GM11168 (cell line): ENCODE results near the gene CACNG1.

Experiments
- in situ Hi-C: fragments of 300-500 bp; cut with MboI; formaldehyde crosslinking; loops from one replicate; pipeline ENCODE4 v1.12.0; 2022; ENCODE audit warnings: low sequenced_read_pairs; ENCODE audit not compliant: unreplicated experiment

CACNG1 gene, protein sequence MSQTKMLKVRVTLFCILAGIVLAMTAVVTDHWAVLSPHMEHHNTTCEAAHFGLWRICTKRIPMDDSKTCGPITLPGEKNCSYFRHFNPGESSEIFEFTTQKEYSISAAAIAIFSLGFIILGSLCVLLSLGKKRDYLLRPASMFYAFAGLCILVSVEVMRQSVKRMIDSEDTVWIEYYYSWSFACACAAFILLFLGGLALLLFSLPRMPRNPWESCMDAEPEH

GRCh38 chr17:67044016-67044772 is at the start of gene CACNG1:
TSS of gene CACNG1 (plus strand) at chr17:67044554. CDS start at chr17:67044661, 107 bp downstream.
- in situ Hi-C loops: no loop called here

DNA sequence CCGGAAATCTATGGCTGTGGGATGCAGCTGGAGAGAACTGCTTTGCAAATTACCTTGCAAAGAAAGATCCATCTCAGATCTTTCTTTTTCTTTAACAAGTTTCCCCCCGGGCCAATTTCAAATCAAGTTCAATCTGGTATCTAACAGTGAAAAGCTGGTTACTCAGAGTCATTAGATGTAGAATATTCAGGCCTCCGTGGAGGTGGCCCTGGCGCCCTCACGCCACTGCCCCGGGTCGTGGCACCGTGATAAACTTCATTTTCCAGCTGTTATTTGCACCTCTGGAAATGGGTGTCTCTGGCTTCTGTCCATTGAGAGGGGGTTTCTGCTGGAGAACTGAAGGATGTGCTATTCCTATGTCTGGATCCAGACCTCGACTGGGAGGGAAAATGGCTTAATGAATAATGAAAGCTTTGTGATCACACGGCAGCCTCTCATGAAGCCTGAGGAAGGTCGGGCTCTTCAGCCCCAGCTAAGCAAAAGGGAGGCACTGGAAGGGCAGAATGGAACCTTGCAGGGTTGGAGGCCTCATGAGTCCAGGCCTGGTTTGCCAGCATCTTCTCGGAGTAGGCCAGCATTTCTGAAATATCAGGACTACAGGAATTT is 49.3 kb upstream of the CACNG1 start:
- in situ Hi-C loops: no loop called here

GRCh38 chr17:66995944-66996343 is 48.4 kb upstream of the CACNG1 start:
- in situ Hi-C loops: no loop called here

GRCh38 chr17:66996926-66997325 is 47.4 kb upstream of the CACNG1 start:
- in situ Hi-C loops: no loop called here

- in situ Hi-C loops: no loop called here
Measured at GRCh38 chr17:67003231-67003630, 41.1 kb upstream of the CACNG1 start.

- in situ Hi-C loops: no loop called here
Measured at GRCh38 chr17:67004181-67004580, 40.2 kb upstream of the CACNG1 start.

GRCh38 chr17:67007266-67007665 is 37.1 kb upstream of the CACNG1 start:
- in situ Hi-C loops: no loop called here

DNA sequence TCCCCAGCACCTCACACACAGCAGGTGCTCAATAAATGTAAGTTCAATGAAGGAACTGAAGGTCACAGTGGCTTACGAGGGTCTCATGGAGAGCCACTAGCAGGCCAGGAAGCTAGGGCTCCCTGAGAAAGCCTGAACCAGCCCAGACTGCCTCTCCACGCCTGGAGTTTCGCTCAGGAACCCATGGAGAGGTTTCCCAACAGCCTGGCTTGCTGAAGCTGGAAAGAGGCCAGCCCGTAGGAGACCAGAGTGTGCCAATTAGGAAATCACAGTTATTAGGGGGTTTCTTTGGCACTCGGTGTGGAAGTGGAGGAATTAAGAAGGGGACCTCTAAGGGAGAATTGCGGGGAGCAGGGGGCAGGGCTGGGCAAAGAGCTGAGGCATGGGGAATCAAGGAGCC is 36.3 kb upstream of the CACNG1 start:
- in situ Hi-C loops: no loop called here

DNA sequence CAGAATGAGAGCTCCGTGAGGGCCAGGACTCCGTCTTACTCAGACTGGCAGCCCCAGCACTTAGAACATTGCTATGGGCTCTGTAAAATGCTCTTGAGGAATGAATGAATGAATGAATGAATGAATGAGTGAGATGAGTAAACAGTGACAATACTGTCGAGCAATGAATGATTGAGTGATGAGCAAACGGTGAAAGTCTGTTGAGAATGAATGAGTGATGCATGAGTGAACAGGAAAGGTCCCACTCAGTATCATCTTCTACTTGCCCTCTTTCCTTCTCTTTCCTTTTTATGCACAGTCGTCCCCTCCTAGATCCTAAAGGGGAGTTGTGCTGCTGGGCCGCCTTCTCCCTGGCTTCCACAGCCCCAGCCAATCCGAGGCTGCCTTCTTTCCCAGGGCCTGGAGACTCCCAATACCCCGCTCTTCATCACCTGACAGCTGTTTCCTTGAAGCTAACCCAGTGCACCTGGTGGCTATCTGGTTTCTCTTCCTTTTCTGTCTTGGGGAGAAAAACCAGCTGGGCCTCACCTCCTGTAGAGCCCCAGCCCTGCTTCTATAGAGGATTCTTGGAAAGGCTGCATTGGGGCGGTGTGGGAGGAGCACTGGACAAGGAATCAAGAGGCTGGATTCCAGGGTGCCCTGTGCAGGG is 32.7 kb upstream of the CACNG1 start:
- in situ Hi-C loops: no loop called here

DNA sequence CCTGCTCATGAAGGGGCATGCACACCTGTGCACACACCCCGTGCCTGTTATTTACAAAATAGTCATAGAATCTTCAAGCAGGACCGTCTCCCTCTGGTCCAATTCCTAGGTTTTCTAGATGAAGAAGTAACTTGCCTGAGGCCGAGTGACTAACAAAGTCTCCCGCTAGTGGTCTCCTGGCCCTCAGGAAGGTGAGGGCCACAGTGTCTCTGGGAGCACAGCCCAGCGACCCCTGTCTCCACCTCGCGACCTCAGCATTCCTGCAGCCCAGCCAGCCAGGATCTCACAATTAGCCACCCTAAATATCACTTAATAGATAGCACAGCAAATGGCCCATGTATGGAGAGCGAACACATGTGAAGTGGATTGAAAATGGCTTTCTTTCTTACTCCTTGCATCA is 30.5 kb upstream of the CACNG1 start:
- in situ Hi-C loops: no loop called here

GRCh38 chr17:67015001-67015400 is 29.4 kb upstream of the CACNG1 start:
- in situ Hi-C loops: no loop called here

DNA sequence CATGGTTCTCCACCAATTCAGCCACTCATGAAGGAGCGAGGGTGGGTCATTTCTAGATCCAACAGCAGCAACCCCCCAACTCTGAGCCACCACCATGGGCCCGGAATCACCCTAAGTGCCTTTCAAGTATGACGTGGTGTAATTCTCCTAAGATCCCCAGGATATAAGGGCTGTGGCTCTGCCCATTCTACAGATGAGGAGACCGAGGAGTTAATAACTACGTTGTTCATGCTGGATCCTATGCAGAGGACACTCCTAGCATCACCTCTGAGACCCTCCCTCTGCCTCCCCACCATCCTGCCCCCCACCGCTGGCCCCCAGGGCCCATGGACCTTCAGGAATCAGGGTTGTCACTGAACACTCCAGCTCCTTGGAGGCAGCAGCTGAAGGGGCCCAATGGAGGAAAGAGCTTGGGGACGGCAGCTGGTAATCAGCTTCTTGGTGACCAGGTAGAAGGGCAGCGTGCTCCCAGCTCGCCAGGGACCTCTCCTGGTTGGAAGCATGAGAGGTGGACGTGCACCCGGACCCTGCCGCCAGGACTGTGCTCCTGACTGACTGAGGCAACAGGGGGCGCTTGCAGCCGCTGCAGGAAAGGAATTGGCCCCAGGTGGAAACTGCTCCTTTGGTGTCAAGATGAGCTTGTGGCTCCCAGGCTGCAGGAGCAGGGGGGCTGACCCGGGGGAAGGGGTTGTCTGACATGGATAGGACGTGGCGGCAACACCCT is 28.2 kb upstream of the CACNG1 start:
- in situ Hi-C loops: no loop called here

- in situ Hi-C loops: no loop called here
Measured at GRCh38 chr17:67017910-67018309, 26.4 kb upstream of the CACNG1 start.

- in situ Hi-C loops: no loop called here
Measured at GRCh38 chr17:67018471-67019434, 25.6 kb upstream of the CACNG1 start.

- in situ Hi-C loops: no loop called here
Measured at GRCh38 chr17:67019809-67020208, 24.5 kb upstream of the CACNG1 start.

DNA sequence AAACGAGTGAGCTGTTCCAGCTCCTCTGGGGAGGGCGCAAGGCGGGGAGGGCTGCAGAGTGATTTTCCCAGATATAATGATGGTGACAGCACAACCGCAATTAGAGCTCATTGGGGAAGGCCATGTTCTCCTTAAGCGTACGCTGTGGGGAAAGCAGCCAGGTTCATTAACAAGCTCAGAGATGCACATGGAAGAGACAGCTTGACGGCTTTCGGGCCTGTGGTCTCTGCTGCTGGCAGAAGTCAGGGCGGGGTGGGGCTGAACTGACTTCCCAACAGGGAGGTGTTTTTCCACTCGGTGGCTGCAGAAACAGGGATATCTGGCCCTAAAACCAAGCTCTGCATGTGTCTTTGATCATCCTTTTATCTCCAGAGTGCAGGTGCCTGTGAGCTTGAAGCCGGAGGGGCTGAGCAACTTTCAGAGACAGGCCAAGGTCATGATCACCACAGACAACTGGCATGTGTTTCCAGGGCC is 24.0 kb upstream of the CACNG1 start:
- in situ Hi-C loops: no loop called here

DNA sequence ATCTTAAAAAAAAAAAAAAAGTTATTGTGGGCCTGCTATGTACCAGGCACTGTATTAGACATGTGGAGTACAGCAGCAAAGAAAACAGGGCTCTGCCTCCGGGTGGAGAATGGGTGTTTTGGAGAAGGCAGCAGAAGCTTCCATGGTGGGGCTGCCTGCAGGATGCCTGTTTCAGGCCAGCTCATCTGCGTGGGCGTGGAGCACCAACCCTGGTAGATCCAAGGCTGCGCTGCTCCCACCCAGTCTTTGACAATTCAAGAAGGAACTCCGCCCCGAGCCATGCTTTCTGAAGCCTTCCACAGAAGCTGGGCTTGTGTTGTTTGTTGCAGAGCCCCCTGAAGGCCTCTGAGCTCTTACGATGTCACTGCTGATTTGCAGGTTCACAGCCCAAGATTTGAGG is 23.2 kb upstream of the CACNG1 start:
- in situ Hi-C loops: no loop called here

DNA sequence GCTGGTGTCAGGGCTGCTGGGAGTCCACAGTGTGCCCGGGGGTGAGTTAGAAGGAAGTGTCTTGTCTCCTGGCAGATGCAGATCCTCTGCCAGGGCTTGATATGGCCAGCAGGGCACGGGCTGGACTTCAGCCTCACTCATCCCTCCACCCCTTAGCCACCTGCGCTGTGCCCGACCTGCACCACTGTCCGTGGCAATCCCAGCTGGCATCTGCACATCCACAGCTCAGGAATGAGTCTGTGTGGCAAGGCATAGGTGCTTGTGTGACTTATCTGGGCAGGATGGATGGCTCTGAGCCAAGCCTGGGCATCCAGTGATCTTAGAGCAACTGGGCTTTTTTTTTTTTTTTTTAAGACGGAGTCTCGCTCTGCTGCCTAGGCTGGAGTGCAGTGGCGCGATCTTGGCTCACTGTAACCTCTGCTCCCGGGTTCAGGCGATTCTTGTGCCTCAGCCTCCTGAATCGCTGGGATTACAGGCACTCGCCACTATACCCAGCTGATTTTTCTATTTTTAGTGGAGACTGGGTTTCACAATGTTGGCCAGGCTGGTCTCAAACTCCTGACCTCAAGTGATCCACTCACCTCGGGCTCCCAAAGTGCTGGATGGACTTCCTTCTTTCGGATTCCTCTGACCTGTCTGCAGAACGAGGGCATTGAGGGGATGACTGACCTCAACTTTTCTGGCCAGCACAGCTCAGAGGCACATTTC is 22.5 kb upstream of the CACNG1 start:
- in situ Hi-C loops: no loop called here

DNA sequence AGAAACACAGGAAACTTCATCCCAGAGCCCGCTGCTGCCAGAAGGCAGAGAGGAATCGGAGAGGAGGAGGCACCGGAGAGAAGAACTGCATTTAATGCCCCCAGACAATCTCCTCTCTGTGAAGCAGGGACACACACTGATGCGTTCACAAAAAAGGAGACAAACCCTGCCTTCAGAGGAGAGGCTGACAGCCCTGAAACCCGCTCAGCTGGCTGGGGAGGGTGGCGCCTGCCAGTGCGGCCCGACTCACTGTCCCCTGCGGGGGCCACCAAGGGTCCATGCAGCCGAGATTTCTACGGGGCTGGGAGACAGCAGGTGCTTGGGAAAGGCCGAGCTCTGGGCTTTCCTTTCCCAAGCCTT is 21.9 kb upstream of the CACNG1 start:
- in situ Hi-C loops: no loop called here
